ENCODE data around the gene EVPLL. TPM values are rescaled to one million over a fixed set of nuclear protein-coding genes. Genes with fewer than 3 reads are reported as not detected.
"Not testable (repeated sequence)": the region's sequence is repeated elsewhere in the genome, so short reads cannot be mapped to it uniquely, and the experiment has no call there.

The EVPLL gene
- polyA plus RNA-seq, 4 donors: 0.37 to 0.87 (median 0.62) TPM

- DNase-seq (ENCODE audit: low read depth in 4 of 4, low spot score in 3 of 4): not testable (repeated sequence)
These were observed 43.9 kb downstream of the EVPLL start for GRCh38 chr17:18421521-18421920.

GRCh38 chr17:18422464-18422863 lies 44.9 kb downstream of the EVPLL start:
- not testable (repeated sequence) for DNase-seq (ENCODE audit: low read depth in 4 of 4, low spot score in 3 of 4)

GRCh38 chr17:18423015-18423414 lies 45.4 kb downstream of the EVPLL start:
- not testable (repeated sequence) for DNase-seq (ENCODE audit: low read depth in 4 of 4, low spot score in 3 of 4)

GRCh38 chr17:18425593-18425992 lies 48.0 kb downstream of the EVPLL start:
- not testable (repeated sequence) for DNase-seq (ENCODE audit: low read depth in 4 of 4, low spot score in 3 of 4)

GRCh38 chr17:18426639-18427038 lies 49.1 kb downstream of the EVPLL start:
- not testable (repeated sequence) for DNase-seq (ENCODE audit: low read depth in 4 of 4, low spot score in 3 of 4)

GRCh38 chr17:18432206-18432605 lies 54.6 kb downstream of the EVPLL start:
- not testable (repeated sequence) for DNase-seq (ENCODE audit: low read depth in 4 of 4, low spot score in 3 of 4)

Other genes with a start within 250 kb of the EVPLL start
- gene ALKBH5, start 193.9 kb upstream of the EVPLL start, polyA plus RNA-seq (ENCODE audit: insufficient read length in 4 of 4): 10 to 100 TPM; 65.2 to 71.8 (median 68.8) TPM
- gene LLGL1, start 152.1 kb upstream of the EVPLL start, polyA plus RNA-seq (ENCODE audit: insufficient read length in 4 of 4): 10 to 100 TPM; 26.7 to 36.9 (median 29.7) TPM
- 100 to 1,000 TPM; 128 to 144 (median 136) TPM for gene FLII, start 119.0 kb upstream of the EVPLL start, polyA plus RNA-seq (ENCODE audit: insufficient read length in 4 of 4)
- 10 to 100 TPM; 13.9 to 20.4 (median 16.0) TPM for gene MIEF2, start 117.1 kb upstream of the EVPLL start, polyA plus RNA-seq (ENCODE audit: insufficient read length in 4 of 4)
- 10 to 100 TPM; 34.3 to 41.7 (median 39.2) TPM for gene TOP3A, start 62.8 kb upstream of the EVPLL start, polyA plus RNA-seq (ENCODE audit: insufficient read length in 4 of 4)
- gene SMCR8, start 62.5 kb upstream of the EVPLL start, polyA plus RNA-seq (ENCODE audit: insufficient read length in 4 of 4): 10 to 100 TPM; 15.3 to 16.6 (median 16.4) TPM
- gene SHMT1, start 14.2 kb upstream of the EVPLL start, polyA plus RNA-seq (ENCODE audit: insufficient read length in 4 of 4): 10 to 100 TPM; 53.9 to 67.4 (median 58.6) TPM
- under 1 TPM in 2 of 4 donors, not detected in 2; 0.04 to 0.11 TPM for gene LGALS9C, start 99.0 kb downstream of the EVPLL start, polyA plus RNA-seq (ENCODE audit: insufficient read length in 4 of 4)

Measured in right renal pelvis (tissue), 4 donors.